RPMI7951 (cell line): ENCODE measurements around the gene CERT1. TPM values are rescaled to one million over a fixed set of nuclear protein-coding genes. Genes with fewer than 3 reads are reported as not detected.
"Not testable (repeated sequence)": the region's sequence is repeated elsewhere in the genome, so short reads cannot be mapped to it uniquely, and the experiment has no call there.

Experiments
- DNase-seq: peaks from one replicate; pipeline ENCODE4 v3.0.0-alpha.2; 2012; ENCODE audit warnings: low read depth
- total RNA-seq: library from RNA; depleted of rRNA; stranded (reverse); fragments of >200 nt; shearing (Covaris generic); gene quantifications from 2 replicates; pipeline ENCODE4 v1.2.3, GENCODE V29; 2014; rRNA removed

The CERT1 gene
- total RNA-seq, 1 experiment from 2014 or later: 14.1 TPM

DNA sequence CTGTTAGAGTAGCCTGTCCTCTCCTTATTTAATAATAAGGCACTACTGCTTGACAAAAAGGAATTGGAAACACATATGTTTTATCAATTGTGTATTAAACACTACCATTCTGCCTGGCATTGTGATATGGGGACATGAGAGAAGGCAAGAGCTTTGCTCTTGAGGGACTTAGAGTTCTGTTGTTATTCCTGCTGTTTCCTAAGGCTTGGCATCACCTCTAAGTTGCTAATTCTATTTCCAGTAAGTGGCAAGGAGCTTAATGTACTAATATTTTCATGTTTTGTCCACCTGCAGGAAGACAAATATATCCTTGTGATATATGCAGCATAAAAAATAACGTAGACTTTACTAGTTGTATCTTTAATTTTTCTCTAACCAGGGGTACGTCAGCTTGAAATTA is 161.8 kb downstream of the CERT1 start:
- DNase-seq: no peak

DNA sequence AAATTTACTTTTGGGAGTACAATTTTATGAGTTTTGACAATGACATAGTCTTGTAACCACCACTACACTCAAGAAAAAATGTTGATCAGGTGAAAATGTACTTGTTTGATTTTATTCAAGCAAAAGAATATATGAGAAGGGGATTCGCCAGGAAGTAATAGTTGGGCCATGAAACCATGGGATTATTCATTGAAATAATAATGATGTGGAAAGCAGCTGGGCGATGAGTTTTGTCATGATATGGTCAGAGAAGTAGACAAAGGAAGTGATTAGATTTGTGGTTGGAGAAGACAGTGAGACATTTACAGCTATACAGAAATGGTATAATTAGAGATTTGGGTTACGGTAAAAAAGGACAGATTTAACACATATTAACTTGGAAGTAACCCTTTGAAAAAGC is 163.2 kb downstream of the CERT1 start:
- DNase-seq: no peak

DNA sequence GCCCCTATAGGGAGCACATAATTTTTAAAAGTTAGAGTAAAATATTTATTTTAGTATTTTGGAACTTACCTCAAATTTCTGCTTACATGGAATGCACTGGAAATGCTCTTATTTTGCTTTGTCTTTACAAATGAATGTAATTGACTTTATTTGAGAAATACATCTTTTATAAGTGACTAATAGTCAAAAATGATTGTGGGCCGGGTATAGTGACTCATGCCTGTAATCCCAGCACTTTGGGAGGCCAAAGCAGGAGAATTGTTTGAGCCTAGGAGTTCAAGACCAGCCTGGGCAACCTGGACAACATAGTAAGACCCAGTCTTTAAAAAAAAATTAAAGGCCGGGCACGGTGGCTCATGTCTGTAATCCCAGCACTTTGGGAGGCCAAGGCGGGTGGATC is 168.6 kb downstream of the CERT1 start:
- no peak for DNase-seq

DNA sequence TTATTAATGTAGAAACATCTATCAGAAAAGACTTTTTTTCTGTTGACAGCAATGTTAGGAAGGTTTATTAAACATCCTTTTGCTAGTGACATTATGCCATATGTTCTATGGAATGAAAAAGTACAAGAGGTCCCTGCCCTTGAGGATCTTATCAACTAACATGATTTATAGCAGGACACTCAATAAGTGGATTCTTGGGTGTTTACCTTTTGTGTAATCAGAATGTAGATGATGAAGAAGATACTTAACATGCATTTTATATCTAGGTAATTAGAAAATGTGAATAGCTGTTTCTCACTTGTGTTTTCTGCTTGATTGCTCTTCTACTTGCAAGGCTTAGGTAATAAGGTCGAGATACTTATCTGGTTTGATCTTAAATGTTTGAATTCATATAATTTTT is 169.5 kb downstream of the CERT1 start:
- DNase-seq: no peak

DNA sequence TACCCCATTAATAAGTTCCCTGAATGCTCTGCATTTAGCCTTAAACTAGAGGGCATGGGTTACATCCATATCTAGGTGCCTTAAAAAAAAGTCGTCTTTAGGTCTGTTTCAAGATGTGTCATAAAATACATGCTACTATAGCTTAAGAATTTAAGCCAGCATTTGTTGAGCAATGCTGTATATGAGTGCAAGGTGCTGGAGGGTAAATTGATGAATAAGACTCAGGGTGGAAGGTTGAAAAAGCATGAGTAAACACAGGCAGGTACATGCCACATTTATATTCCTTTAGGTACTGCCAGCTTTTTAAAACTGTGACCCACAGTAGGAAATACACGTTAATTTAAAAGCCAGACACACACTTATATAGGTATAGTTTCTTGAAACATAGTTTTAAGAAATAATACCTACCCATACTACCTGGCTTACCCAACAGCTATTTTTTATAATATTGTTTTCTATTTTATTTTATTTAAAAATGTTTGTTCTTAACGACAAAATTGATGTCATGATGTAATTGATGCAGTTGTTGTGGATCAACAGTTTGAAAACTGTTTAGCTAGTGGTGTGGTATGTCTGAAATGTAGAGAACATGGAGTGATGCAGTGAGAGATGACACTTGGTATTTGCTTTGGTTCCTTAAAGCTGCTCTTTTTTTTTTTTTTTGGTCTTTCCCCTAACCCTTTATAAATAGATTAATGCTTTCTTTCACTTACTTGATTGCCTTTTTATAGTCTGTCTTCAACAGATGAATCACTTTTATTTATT is 170.5 kb downstream of the CERT1 start:
- DNase-seq: no peak

DNA sequence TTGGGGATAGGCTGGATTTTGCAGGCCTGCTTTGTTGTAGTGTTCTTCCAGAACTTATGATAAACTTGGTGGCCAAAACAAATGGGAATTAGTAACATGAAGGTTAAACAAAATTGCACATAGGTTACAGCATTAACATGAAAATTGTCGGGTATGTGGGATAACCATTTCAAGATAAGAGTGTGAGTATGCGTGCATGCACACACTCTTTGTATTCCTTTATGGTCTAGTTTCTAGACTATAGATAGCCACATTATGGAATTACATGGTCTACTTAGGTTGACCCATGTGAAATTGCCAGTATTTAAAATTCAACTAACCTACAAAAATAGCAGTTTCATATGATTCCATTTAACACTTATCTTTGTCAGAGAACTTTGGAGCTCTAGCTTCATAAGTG is 173.0 kb downstream of the CERT1 start:
- no peak for DNase-seq

DNA sequence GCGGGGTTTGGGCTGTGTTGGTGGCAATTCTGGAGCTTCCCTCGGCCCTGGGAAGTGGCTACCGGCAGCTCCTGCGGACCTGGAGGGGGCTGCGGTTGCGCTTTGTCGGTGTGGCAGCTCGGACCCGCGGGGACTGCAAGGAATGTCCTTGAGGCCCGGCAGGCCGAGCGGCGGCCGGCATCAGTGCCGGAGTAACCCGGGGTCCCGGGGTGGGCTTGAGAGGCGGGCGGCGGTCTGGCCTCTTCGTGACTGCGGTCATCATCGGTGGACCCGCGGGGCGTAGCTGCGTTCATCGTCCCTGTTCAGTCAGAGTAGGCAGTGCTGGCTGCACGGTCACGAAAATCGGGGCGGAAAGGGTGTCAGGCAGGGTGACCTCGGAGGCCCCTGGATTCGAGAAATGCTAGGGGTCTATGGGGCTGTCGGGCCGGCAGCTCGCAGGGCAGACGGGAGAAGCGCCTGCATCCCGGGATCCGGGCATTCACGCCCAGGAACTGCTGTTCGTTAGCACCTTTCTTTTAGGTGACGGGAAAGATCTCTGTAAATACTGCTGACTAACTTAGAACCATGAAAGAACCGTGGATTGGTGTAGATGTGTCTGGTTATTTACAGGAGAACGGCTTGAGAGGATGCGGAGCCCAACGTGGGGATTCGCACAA is 173.9 kb downstream of the CERT1 start:
- DNase-seq: peak; percentile 17

DNA sequence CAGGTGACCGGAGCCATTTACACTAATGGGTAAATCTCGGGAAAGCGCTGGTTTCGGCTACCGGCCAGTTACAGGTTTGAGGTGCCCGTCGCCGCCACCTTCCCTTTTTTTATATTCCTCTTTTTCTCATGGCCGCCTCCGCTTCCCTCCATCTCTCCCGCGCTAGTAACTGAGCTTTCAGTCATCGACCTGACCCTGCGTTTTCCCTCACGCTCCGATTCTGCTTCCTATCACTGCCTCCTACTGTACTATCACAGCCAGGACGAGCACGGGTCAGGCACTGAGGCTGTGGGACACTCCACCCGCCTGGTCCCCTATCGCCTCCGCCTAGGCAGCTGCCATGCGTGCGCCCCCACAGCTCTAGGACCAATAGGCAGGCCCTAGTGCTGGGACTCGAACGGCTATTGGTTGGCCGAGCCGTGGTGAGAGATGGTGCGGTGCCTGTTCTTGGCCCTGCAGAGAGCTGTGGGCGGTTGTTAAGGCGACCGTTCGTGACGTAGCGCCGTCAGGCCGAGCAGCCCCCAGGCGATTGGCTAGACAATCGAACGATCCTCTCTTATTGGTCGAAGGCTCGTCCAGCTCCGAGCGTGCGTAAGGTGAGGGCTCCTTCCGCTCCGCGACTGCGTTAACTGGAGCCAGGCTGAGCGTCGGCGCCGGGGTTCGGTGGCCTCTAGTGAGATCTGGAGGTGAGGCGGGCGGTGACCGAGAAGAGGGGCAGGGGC is 174.7 kb downstream of the CERT1 start, which contains the start of gene HMGCR:
Gene HMGCR (plus strand): TSS at position 606 of the 722 bp plus-strand sequence. CDS start 5,386 bp downstream, outside the sequence.
- peak; percentile 99 for DNase-seq

DNA sequence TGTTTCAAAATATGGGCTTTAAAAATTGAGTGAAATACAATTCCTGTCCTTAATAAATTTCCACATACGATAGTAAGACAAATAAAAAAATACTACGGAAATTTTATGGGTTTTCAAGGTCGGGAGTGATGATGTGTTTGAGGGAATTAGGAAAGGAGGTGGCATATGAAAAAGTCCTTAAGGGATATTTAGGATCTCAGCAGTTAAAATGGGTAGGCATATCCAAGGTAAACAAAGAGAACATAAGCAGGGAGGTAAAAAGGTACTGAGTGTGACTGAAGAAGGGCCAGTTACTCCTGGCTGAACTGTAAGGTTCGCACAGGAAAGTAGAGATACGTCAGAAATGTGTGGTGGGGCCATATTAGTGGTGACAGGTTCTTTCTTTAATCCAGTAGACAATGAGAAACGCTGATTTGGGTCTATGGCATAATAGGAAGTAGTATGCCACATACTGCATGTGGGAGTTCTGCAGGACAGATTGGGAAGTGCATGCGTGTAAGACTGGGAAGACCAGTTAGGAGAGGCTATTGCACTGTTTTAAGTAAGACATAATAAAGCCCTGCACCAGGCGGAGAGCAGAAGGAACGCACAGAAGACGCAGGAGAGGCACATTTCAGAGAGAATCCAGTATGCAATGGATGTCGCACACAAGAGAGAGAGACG is 175.3 kb downstream of the CERT1 start:
- peak; percentile 82 for DNase-seq

DNA sequence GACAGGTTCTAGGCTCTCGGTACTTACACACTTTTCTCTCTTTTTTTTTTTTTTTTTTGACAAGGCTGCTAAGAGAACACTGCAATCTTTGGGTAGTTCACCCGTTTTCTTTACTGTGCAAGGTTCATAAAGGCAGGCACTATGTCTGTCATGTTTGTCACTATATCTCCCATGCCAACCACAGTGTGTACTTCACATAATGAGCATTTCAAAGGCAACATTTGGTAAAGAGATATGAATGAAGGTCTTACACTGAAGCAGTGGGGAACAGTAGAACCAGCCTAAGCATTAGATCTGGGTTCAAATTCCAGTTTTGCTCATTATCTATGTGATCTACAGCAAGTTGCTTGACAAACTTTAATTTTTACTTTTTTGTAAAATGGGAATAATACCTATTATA is 175.9 kb downstream of the CERT1 start:
- DNase-seq: no peak

DNA sequence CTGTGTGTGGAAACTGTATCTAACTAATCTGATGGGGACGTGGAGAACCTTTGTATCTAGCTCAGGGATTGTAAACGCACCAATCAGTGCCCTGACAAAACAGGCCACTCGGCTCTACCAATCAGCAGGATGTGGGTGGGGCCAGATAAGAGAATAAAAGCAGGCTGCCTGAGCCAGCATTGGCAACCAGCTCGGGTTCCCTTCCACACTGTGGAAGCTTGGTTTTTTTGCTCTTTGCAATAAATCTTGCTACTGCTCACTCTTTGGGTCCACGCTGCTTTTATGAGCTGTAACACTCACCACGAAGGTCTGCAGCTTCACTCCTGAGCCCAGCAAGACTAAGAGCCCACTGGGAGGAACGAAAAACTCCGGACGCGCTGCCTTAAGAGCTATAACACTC is 177.0 kb downstream of the CERT1 start:
- DNase-seq: not testable (repeated sequence)

DNA sequence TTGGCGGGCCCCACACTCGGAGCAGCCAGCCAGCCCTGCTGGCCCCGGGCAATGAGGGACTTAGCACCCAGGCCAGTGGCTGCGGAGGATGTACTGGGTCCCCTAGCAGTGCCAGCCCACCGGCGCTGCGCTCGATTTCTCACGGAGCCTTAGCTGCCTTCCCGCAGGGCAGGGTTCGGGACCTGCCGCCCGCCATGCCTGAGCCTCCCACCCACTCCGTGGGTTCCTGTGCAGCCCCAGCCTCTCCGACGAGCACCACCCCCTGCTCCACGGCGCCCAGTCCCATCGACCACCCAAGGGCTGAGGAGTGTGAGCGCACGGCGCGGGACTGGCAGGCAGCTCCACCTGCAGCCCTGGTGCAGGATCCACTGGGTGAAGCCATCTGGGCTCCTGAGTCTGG is 177.7 kb downstream of the CERT1 start:
- DNase-seq: not testable (repeated sequence)

DNA sequence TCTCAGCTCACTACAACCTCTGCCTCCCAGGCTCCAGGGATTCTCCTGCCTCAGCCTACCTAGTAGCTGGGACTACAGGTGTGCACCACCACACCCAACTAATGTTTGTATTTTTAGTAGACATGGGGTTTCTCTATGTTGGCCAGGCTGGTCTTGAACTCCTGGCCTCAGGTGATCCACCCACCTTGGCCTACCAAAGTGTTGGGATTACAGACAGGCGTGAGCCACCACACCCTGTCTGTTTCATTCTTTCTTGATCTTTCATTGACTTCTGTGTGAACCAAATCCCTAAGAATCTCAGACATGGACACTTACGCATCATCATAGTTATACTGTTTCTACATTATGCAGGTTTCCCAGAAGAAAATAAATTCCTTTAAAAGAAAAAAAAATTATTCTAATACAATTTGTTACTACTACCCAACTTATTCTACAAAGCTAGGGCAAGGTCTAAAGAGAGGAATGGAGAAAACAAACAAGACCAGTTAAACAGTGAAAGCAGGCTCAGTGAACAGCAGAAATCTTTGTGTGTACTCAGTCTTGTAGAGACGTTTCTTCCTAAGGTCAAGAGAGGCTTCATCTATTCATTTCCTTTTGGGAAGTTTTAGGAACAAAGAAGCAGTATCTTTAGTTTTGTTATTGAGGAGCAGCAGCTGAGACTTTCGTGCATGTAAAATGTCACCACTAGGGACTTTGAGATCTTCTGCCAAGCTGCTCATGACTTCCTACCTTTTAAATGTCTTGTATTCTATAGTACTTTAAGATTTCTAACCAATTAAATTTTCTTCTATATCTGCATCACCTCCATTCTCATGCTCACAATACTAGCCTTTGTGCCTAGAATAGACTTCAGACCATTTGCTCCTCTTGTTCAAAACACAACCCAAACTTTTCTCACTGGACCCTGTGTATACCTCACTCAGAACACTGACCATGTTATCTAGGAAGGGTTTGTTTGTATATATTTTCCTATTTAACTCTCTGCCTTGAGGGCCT is 180.0 kb downstream of the CERT1 start:
- peak; percentile 28 for DNase-seq

DNA sequence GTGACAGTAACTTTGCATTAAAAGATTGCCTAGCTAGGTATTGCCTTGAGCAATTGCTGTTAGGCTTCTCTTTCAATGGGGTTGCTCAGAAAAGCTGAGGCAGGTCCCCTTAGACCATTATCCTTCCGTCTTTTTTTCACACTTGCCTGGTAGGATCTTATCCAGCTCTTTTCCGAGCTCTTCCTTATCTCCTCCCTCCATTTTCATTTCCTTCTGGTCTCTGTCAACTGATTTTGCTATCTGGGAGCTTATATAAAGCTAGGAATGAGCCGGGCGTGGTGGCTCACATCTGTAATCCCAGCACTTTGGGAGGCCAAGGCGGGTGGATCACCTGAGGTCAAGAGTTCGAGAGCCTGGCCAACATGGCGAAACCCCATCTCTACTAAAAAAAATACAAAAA is 181.0 kb downstream of the CERT1 start:
- no peak for DNase-seq

Other genes with a start within 250 kb of the CERT1 start
- gene HMGCR, start 174.4 kb downstream of the CERT1 start, total RNA-seq: 28.4 and 33.9 TPM in 2 replicates
- 24.2 and 36.5 TPM in 2 replicates for gene POLK, start 262 bp upstream of the CERT1 start, total RNA-seq
- not detected in 2 replicates for gene ANKDD1B, start 99.8 kb upstream of the CERT1 start, total RNA-seq
- 25.1 and 35.0 TPM in 2 replicates for gene POC5, start 205.8 kb upstream of the CERT1 start, total RNA-seq